ENCODE data around the gene PGRMC1.
"Not testable (repeated sequence)": the region's sequence is repeated elsewhere in the genome, so short reads cannot be mapped to it uniquely, and the experiment has no call there.

The PGRMC1 gene

DNA sequence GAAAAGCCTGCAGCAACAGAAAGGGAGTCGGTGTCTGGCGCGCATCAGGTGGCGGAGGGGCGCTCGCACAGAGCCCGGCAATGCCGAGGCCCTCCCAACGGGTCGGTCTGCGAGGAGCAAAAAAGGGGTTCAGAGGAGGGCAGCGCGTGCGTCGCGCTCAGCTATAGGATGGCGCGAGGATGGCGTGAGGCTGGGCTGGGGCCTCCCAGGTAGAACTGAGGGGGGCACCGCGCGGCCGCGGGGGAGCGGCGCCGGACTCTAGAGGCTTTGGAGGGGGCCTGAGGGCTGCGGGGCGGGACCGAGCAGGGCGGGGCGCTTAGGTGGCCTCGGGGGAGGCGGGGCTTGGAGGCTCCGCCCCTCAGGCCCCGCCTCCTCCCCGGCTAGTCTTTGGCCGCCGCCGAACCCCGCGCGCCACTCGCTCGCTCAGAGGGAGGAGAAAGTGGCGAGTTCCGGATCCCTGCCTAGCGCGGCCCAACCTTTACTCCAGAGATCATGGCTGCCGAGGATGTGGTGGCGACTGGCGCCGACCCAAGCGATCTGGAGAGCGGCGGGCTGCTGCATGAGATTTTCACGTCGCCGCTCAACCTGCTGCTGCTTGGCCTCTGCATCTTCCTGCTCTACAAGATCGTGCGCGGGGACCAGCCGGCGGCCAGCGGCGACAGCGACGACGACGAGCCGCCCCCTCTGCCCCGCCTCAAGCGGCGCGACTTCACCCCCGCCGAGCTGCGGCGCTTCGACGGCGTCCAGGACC is at the start of gene PGRMC1:
Gene PGRMC1 (plus strand): TSS at position 414 of the 751 bp plus-strand sequence. CDS start 79 bp downstream, at position 493.
- DNase-seq = peak; percentile 84

DNA sequence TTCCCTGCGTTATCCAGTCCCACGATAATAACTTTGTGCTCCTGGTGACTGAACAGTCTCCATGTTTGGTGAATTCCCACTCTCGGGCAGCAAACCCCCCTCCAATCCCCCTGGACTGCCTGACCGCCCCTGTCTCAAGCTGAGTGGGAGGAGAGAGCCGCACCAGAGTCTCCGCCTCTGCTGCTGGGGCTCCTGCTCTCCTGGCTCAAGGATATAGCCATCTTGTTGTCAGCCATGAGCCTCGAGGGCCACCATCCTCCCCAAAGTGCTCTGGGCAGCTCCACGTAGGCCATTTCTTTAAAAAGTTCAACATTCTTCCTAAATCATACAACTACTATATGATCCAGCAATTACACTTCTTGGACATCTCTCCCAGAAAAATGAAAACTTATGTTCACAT is 49.3 kb upstream of the PGRMC1 start:
- DNase-seq = no peak

DNA sequence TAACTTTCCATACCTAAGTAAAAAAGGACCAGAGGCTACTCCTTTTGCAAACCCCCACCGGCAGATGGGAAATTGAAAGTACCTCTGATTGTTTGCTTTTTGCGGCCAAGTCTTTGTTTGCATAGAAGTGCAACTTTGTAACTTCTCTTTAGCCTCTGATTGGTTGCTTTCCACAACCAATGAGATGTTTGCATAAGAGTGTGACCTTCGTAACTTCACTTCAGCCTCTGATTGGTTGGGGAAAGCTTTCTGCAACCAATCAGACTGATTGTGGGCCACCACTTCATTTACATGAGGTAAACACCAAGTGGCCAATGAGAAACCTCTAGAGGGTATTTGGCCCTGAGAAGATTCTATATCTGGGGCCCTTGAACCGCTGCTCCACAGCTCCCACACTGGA is 48.8 kb upstream of the PGRMC1 start:
- DNase-seq = no peak

DNA sequence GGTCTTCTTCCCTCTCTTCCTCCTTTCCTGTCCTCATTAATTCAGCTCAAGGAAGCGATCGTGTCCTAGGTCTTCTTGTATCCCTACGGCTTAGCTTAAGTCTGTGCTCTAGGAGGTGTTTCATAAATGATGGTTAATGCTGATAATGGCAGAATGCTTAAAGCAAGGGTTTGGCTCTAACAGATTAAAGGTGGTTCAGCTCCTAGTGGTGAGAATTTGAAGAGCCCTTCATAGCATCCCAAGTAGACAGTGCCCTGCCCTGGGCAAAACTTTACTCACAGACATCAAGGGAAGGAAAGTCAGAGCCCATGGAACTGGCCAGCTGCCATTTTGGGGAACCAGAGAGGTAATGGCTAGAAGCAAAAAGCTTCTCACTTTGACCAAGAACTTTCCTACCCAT is 47.0 kb upstream of the PGRMC1 start:
- no peak for DNase-seq

DNA sequence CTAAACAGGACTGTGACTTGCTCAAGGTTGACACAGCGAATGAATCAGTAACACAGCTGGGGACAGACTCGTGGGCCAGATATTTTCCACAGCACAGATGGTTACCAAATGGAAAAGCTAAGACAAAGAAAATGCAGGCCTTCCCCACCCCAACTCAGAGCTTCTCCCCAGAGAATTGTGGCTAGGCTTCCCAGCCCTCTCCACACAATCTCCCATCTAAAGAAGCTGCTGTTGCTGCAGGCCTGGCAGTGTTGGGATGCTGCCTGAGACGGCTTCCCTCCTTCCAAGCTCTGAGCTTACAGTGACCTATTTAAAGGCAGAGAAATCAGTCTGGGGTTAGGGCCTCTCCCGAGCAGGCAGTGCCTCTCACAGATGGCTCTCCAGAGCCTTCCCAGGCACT is 46.5 kb upstream of the PGRMC1 start:
- no peak for DNase-seq

DNA sequence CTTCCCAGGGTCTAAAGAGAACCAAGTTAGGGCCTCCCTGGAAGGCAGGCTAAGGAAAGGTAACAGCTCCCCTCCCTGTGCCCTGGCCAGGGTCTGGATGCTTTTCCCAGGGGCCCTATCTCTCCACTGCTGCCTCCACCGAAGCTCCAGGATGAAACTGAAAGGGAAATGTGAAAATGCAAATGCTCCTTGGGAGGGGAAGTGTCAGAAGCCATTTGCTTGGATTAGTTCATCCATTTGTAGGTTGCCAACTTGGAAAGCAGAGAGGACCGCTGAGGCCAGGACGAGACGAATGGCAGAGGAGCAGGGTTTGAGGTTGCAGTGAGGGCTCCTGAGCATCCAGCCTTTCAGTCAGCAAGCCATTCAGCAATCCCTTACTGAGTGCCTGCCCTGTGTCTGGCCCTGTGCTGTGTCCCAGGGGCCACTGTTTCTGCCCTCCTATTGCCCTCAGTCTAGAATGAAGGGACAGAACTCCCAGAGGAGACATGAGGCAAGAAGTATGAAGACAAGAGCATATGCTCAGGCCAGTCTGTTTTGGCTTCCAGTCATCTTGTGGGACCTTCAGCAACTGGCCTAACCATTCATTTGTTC is 45.9 kb upstream of the PGRMC1 start:
- no peak for DNase-seq

DNA sequence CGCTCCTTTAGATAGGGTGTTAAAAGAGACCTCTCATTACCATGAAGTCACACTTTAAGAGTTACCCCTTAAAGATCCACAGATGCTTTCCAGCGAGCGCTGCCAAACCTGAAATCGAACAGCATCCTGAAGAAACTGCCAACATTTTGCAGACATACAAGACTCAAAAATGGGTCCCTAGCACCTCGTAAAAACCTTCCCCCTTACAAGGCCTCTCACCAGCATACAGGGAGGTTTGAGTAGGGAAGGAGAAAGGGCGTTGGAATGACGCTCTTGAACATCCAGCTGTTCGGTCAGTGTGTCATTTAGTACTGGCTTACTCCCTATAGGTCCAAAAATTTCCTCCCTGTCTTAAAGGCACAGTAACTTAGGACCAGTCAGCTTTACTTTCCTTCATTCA is 45.3 kb upstream of the PGRMC1 start:
- no peak for DNase-seq

DNA sequence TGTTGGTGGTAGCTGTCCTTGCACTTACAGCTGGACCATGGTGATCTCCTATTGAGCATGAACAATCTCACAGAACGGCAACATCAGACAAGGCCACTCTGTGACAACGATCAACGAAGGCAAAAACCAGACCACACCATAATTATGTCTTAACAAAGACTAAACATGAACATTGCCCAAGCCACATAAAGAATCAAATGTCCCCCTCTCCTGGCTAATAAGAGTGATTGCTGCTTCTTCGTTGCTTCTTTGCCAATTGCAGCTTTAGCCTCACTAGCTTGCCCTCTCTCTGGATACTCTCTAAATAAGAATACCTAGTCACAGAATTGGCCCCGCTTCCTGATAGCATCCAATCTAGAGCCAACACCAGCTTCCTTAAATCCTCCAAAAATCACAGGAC is 41.5 kb upstream of the PGRMC1 start:
- DNase-seq = no peak

DNA sequence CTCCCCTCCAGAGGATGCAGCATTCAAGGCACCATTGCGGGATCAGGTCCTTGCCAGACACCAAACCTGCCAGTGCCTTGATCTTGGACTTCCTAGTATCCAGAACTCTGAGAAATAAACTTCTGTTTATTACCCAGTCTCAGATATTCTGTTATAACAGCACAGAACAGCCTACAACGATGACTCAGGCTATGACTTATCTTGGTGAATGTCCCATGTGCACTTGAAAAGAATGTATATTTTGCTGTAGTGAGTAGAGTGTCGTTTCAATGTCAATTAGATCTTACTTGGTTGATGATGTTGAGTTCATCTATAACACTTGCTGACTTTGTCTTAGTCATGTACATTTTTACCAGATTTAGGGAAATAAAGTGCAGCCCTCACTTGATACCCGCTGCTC is 34.5 kb upstream of the PGRMC1 start:
- DNase-seq = no peak

DNA sequence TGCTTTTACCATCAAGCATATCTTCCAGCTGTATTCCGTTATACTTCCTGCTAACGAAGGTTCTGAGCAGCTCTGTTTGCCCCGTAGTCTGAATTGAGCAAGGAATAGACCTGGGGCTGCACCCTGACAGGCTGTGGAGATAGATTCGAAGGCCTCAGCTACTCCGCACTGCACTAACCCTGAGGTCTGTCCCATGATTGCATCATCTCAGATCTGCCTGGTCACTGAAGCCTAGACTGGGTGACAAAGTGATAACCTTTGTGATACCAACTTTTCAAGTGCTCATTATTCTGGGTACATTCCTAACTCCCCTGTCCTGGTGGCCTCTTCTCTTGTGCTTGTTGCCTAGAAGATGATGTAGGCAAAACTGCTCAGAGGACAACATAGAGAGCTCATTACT is 29.9 kb upstream of the PGRMC1 start:
- DNase-seq = no peak

DNA sequence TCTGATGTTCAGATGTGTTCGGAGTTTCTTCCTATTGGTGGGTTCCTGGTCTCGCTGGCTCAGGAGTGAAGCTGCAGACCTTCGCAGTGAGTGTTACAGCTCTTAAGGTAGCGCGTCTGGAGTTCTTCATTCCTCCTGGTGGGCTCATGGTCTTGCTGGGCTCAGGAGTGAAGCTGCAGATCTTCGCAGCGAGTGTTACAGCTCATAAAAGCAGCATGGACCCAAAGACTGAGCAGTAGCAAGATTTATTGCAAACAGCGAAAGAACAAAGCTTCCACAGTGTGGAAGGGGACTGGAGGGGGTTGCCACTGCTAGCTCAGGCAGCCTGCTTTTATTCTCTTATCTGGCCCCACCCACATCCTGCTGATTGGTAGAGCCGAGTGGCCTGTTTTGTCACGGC is 28.6 kb upstream of the PGRMC1 start:
- DNase-seq = not testable (repeated sequence)

DNA sequence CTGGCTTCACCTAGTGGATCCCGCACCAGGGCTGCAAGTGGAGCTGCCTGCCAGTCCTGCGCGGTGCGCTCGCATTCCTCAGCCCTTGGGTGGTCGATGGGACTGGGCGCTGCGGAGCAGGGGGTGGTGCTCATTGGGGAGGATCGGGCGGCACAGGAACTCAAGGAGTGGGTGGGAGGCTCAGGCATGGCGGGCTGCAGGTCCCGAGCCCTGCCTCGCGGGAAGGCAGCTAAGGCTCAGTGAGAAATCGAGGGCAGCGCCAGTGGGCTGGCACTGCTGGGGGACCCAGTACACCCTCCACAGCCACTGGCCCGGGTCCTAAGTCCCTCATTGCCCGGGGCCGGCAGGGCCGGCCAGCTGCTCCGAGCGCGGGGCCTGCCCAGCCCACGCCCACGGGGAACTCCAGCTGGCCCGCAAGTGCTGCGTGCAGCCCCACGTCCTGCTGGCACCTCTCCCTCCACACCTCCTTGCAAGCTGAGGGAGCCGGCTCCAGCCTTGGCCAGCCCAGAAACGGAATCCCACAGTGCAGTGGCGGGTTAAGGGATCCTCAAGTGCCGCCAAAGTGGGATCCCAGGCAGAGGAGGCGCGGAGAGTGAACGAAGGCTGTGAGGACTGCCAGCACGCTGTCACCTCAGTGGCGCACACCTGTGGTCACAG is 27.6 kb upstream of the PGRMC1 start:
- DNase-seq = no peak

DNA sequence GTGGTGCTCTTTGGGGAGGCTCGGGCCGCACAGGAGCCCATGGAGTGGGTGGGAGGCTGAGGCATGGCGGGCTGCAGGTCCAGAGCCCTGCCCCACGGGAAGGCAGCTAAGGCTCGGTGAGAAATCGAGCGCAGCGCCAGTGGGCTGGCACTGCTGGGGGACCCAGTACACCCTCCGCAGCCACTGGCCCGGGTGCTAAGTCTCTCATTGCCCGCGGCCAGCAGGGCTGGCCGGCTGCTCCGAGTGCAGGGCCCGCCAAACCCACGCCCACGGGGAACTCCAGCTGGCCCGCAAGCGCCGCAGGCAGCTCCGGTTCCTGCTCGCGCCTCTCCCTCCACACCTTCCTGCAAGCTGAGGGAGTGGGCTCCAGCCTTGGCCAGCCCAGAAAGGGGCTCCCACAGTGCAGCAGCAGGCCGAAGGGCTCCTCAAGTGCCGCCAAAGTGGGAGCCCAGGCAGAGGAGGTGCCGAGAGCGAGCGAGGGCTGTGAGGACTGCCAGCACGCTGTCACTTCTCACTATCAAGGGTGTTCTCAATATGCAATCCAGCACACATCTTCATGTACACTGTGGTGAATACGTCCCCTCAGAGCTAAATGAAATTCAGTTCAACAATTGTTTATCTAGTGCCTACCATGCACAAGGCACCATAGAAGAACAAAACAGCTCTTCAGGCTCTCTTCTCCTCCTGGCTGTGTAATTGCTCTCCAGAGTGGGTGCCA is 25.0 kb upstream of the PGRMC1 start:
- DNase-seq = not testable (repeated sequence)

DNA sequence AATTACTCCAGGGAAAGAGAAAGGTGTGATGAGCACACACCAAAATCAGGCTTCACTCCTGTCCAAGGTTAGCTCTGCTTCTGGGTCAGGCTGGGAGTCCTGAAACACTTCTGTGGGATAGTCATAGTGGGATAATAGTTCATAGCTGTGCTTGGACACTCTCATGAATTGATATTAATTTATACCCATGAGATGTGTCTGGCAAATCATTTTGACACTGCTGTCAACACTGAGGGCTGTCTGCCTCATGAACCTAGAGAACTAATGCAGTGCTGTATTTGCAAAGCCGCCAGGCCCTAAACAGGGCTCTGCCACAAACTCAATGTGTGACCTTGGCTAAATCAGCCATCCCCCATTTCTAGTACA is 24.5 kb upstream of the PGRMC1 start:
- DNase-seq = no peak

DNA sequence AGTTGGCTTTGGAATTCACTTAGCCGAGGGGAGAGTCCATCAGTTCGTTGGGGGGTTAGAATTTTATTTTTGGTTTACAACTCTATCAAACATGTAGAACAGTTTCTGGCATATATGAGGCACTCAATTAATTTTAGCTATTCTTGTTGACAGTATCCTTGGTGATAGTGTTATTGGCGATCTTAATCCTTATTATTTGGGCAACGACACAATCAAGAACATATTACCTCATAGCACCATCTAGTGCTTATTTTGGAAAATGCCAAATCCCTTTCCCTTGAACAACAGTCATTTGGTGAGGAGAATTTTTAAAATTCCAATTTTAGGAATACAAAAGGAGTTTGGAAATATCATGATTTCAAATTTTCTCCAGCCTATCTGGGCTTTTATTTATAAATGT is 17.9 kb upstream of the PGRMC1 start:
- DNase-seq = no peak

DNA sequence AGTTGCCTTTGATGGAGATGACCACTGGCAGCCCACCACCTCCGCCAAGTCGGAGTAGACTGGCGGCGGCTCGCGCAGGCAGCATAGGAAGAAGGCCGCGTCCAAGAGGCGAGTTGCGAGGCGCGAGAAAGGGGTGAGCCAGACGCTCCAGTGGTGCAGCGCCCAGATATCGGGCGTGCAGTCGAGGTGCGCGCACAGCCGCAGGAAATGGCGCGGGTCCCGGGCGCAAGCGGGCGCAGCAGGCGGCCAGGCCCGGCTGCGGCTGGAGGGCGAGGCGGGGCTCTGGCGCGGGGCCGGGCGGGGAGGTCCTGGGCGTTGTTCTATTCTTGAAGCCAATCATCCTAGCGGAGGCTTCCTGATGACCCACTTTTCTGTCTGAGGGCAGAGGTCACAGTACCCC is 13.2 kb upstream of the PGRMC1 start:
- no peak for DNase-seq

DNA sequence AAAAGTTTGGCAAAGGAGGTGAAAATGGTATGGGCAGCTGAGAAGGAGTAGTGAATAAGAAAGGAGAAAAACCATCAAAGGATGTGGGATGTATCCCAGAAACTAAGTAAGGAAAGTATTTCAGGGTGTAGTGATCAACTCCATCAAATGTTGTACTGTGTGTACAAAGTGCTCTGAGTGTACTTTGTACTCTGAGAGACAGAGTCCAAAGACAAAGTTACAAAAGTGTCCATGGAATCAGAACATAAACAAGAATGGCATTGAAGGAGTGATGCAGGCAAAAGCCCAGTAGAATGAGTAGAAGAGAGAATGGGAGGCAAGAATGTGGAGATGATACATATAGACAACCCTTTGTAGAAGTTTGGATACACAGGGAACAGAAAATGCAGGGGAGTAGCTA is 12.3 kb upstream of the PGRMC1 start:
- no peak for DNase-seq

DNA sequence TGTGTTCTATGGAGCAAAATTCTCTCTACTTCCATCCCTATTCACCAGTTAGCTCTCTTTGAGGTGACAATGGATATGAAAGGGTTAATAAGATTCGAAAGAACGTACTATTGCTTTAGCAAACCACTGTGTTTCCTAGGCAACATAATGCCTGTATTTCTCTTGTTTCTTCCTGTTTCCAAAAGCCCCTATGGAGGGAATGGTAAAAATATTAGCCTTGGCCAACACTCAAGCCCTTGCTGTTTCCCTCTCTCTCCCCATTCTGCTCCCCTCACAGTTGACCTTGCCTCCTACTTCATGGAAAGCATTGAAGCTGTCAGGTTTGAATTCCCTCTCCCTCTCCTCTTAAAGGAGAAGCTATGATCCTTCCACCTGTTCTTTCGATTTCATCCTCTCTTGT is 9.6 kb upstream of the PGRMC1 start:
- no peak for DNase-seq

DNA sequence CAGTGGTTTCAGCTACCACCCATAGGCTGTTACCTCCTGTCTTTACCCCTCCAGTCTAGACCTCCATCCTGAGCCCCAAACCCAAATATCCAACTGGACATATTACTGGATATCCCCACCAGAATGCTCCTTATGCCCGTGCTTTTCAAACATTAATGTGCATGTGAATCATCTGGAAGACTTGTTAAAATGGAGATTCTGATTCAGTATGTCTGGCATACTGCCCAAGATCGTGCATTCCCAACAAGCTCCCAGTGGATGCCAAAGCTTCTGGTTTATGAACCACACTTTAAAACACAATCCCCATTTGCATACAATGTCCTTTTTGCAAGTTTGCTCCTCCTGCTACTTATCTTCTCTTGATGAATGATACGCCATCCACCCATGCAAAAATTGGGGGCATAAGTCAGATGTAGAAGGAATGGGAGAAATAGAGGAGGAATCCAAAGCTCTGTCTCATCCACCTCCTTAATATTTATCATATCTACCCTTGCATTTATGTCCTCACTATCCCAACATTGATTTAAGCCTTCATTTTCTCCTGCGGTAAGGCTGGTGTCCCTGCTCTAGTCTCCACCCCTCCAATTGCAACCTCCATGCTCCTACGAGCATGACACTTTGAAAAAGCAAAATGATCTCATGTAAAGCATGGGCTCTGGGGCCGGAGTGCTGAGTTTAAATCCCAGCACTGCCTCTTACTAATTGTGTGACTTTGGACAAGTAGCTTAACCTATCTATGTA is 7.4 kb upstream of the PGRMC1 start:
- DNase-seq = no peak

DNA sequence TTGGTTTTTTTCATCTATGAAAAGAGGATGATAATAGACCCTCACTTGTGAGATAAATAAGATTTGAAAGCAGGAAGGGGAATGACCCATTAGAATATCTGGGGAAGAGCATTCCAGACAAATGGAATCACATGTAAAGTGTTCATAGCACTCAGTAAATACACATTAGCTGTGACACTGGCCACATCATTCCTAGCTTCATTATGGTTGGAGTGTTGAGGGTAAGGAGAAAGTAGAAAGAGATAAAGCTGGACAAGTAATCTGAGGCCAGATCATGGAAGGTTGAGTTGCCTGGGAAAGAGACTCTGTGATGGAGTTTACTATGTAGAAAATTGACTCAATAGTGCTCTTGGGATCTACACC is 6.9 kb upstream of the PGRMC1 start:
- no peak for DNase-seq

DNA sequence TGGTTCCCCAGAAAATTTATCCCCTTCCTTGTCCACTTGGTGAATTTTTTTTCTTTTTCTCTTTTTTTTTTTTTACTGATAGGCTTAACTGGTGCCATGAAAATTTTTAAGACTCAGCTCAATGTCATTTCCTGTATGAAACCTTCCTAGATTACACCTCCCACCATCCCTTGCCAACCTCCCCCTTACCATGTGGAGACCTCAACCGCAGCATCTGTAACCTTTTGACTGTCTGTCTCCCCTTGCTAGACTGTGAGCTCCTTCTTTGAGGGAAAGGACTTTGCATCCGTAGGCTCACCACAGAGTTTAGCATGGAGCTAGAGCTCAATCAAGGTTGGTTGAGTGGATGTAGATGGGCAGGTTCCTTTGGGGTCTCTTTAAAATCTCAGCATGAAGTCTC is 5.2 kb upstream of the PGRMC1 start:
- no peak for DNase-seq

DNA sequence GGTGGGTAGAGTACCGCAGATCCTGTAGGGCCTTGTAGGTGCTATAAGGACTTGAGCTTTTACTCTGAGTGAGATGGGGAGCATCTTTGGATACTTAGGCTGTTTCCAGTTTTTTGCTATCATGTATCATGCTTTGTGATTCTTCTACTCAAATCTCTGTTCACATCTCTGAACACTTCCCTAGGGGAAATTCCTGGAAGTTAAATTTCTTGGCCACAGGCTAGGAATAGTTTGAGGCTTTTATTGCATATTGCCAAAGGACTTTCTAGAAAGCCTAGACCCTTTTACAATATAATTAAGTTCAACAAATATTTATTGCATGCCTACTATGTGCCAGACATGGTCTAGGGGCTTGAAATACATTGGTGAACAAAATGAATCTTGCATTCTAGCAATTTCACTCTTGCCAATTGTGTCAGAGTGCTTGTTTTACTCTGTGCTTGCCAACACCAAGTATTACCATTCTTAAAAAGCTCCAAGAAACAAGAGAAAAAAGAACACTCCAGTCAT is 4.1 kb upstream of the PGRMC1 start:
- no peak for DNase-seq

DNA sequence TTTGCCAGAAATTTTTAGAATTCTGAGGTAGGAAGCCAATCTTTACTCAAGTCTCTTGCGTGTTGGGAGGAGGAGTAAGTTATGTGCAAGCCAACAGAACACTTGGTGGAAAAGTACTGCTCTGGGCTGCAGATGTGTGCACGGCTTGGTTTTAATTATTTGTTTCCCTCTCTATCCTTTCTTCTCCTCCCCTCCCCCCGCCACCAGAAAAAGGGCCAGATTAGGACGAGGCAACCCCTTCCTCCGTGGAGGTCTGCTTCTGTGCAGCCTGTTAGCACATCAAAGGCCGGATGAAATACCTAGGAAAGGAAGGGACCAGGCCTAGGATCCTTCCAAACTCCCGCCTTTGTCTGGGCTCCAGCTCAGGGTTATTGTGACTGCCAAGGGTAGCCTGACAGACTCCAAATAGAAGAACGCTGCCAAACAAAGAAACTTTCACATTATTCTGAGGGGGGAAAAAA is 1.0 kb upstream of the PGRMC1 start:
- no peak for DNase-seq
